H54 (cell line): Measurements from ENCODE around the gene CD7.

Experiments
- DNase-seq: peaks from one replicate; pipeline ENCODE4 v3.0.0; 2011; ENCODE audit warnings: low spot score, mixed read lengths; ENCODE audit not compliant: insufficient read length
- FAIRE-seq: peaks from 3 replicates; lab custom pipeline; 2011; peaks lifted over from hg19 to GRCh38; lab: Jason Lieb, UNC
- POLR2A ChIP-seq: IDR thresholded peaks from 2 replicates; pipeline ENCODE4 v1.6.1; 2011; ENCODE audit warnings: low read depth, mild to moderate bottlenecking, low read length

Gene CD7

DNA sequence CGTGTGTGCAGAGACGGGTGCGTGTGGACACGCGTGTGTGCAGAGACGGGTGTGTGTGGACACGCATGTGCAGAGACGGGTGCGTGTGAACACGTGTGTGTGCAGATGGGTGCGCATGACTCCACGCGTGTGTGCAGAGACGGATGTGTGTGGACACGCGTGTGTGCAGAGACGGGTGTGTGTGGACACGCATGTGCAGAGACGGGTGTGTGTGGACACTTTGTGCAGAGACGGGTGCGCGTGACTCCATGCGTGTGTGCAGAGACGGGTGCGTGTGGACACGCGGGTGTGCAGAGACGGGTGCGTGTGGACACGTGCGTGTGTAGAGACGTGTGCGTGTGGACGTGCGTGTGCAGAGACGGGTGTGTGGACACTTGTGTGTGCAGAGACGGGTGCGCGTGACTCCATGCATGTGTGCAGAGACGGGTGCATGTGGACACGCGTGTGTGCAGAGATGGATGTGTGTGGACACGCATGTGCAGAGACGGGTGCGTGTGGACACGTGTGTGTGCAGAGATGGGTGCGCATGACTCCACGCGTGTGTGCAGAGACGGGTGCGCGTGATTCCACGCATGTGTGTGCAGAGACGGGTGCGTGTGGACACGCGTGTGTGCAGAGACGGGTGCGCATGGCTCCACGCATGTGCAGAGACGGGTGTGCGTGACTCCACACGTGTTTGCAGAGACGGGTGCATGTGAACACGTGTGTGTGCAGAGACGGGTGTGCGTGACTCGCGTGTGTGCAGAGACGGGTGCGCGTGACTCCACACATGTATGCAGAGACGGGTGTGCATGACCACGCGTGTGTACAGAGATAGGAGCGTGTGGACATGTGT lies 1.6 kb upstream of the CD7 start:
- DNase-seq (no peak), FAIRE-seq (no peak)
- no peak for TF ChIP-seq POLR2A

DNA sequence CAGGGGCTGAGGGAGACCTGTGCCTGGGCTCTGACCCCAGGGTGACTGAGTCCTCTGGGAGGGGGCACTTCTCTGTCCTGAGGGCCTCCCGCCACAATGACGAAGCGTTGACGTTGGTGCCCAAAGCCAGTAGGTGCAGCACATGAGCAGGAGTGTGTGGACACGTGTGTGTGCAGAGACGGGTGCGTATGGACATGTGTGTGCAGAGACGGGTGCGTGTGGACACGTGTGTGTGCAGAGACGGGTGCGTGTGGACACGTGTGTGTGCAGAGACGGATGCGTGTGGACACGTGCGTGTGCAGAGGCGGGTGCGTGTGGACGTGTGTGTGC lies 726 bp upstream of the CD7 start:
- TF ChIP-seq POLR2A = no peak
- DNase-seq = no peak
- FAIRE-seq = no peak

DNA sequence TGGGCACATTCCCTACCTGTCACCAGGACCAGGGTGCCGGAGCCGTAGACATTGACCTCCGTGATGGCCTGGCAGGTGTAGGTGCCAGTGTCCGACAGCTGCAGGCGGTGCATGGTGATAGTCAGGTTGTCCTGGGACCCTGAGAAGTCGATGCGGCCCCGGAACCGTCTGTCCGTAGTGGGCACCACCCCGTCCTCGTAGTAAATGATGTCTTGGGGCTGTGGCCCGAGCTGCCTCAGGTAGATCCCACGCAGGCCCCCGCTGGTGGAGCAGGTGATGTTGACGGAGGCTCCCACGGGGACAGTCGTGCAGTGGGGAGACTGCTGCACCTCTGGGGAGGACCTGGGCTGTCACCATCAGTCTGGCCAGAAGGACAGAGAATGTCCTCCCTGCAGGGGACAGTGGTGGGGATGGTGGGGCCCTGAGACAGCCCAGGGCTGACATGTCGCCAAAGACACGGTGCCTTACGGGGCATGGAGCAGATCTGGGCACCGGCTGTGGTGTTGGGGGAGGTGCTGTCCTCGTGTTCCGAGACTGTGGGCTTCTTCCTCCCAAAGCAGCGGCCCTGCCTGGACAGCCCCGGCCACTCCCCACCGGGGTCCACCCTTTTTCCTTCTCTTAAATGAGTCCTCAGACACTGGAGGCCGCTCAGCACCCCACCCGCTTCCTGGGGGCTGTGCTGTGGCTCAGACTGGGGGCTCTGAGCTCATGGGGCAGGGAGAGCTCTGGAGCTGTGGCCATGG lies 586 bp downstream of the CD7 start:
- DNase-seq (no peak), FAIRE-seq (no peak)
- no peak for TF ChIP-seq POLR2A

DNA sequence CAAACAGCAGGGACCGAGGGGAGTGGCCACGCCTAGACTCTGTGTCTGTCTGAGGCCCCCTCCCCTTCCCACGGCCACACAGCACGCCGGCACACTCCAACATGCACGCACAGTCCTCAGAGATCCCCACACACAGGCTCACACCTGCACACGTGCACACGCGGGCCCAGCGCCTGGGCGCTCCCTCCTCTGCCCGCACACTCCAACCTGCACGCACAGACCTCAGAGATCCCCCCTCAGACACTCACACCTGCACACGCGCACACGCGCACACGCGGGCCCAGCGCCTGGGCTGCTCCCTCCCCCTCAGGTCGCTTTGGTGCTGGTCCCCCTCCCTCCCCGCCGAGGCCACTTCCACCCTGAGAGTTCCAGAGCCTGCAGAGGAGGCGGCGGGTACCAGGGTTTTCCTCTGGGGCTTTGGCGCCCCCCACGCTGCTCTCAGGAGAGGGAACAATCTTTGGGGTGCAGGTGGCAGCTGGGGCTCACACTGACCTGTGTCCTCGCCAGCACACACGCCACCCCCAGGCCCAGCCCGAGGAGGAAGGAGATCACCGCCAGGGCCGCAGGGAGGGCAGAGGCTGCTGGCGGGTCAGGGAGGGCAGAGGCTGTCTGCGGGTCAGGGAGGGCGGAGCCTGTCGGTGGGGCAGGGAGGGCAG lies 1.6 kb downstream of the CD7 start:
- FAIRE-seq (no peak), DNase-seq (no peak)
- TF ChIP-seq POLR2A = no peak

DNA sequence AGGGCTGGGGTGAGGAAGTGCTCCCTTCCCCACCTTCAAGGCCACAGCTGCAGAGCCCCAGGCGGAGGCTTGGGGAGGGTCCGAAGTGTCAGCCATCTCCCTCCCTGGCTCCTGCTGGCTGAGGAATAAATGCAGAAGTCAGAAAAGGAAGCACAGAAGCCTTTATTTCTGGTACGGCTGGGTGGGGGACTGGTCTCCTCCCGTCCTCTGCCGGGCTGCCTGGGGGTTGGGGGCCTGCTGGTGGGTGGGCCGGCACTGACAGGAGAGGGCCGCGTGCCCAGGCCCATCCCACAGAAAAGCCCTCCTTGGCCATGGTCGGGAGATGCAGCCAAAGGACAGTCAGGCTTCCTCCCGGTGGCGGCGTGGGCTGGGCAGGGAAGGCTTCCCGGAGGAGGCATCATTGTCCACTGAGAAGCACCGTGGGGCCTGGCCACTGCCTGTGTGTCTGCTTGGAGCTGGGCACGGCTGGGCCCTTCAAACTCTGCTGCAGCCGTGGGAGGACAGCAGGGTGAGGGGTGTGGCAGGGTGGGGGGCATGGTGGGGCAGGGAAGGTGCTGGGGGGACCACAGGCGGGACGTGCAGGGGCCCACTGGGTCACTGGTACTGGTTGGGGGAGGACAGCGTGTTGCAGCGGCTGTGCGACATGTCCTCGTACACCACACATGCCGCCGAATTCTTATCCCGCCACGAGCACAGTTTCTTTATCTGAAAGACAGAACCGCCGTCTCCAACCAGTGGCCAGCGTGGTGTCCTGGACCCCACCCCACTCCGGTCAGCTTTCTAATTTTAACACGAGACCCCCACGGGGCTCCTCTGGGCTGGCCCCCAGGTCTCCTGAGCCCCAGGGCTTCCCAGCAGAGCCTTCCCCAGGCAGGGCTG lies 2.4 kb downstream of the CD7 start:
- no peak for DNase-seq
- TF ChIP-seq POLR2A = no peak
- no peak for FAIRE-seq

DNA sequence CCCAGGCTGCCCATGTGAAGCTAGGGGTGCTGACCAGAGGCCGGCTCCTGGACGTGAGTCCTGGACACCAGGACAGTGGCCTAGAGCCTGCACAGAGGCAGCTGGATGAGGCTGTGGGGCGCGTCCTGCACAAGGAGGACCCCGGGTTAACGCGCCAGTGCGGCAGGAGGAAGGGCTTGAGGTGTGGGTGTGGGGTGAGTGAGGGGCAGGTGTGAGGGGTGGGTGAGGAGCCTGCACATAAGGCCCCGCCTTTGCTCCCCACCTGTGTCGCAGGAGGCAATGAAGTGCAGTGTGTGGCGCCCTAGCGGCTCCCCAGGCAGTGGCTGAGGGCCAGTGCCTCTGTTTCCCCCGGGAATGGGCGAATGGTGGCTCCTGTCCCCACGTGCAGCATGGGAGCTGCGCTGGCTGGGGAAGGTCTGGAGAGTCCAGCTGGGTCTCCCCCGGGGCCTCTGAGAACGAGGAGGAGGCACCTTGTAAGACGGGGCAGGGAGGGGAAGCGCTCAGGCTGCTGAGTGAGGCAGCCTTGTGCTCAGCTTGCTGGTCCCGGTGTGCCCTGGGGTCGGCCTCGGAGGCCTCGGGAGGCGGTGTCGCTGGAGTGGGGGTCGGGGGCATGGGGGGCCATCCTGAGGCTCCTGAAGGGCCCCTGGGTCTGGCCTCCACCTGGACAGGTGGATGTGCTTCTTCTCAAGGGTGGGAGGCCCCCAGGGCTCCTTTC lies 3.2 kb downstream of the CD7 start:
- FAIRE-seq (no peak), DNase-seq (no peak)
- no peak for TF ChIP-seq POLR2A

DNA sequence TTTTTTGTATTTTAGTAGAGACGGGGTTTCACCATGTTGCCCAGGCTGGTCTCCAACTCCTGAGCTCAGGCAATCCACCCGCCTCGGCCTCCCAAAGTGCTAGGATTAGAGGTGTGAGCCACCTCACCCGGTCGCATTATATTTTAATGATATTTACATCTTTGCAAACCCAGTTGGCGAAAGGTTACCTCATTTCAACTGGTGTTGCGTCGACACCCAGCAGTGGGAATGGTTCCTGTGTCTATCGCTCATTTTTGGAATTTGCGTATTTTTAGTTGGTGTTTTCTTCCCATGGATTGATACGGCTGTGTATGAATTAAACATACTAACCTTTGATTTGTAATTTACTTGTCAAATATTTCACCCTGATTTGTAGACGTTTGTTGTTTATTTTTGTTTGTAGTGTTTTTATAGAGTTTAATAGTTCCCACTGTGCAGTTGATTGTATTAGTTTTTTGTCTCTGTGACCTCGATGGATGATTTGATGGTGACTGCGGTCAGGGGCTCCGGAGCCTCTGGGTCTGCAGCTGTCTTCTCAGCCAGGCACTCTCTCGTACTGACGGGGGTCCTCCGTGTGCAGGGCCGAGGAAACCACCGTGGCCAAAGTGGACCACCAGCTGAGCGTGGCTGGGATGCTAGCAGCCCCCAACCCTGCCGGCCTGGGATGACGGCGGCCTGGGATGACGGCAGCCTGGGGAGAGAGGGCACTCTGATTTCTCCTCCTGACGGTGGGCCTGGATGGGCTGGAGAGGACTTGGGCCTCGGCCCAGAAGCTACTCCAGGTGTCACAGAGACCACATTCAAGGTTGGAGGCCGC lies 4.0 kb downstream of the CD7 start:
- no peak for DNase-seq
- FAIRE-seq = no peak
- TF ChIP-seq POLR2A = no peak

DNA sequence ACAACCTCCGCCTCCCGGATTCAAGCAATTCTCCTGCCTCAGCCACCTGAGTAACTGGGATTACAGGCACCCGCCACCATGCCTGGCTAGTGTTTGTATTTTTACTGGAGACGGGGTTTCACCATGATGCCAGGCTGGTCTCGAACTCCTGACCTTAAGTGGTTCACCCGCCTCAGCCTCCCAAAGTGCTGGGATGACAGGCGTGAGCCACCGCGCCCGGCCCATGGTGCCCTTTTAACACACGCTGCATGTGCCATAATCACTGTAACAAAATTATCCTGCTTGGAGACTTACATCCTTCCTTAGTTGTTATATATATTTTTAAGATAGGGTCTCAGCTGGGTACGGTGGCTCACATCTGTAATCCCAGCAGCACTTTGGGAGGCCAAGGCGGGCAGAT lies 5.4 kb downstream of the CD7 start:
- DNase-seq (no peak), FAIRE-seq (no peak)
- no peak for TF ChIP-seq POLR2A

DNA sequence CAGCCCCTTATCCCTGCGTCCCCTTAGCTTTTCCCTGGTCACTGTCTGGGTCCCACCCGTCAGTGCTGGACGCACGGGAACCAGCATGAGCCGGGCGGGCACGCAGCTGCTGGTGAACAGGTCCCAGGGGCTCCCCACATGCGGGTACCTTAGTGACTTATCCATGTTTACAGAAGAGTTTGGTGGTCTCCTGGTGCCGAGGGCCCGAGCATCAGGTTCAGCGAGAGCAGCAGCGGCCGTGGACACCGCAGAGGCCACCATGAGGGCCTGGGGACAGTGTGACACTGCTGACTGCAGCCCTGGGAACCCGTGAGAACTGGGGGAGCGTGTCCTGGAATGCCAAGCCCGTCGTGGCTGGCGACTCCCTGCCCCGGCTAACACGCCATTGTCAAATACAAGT lies 6.5 kb downstream of the CD7 start:
- no peak for FAIRE-seq
- TF ChIP-seq POLR2A = no peak

DNA sequence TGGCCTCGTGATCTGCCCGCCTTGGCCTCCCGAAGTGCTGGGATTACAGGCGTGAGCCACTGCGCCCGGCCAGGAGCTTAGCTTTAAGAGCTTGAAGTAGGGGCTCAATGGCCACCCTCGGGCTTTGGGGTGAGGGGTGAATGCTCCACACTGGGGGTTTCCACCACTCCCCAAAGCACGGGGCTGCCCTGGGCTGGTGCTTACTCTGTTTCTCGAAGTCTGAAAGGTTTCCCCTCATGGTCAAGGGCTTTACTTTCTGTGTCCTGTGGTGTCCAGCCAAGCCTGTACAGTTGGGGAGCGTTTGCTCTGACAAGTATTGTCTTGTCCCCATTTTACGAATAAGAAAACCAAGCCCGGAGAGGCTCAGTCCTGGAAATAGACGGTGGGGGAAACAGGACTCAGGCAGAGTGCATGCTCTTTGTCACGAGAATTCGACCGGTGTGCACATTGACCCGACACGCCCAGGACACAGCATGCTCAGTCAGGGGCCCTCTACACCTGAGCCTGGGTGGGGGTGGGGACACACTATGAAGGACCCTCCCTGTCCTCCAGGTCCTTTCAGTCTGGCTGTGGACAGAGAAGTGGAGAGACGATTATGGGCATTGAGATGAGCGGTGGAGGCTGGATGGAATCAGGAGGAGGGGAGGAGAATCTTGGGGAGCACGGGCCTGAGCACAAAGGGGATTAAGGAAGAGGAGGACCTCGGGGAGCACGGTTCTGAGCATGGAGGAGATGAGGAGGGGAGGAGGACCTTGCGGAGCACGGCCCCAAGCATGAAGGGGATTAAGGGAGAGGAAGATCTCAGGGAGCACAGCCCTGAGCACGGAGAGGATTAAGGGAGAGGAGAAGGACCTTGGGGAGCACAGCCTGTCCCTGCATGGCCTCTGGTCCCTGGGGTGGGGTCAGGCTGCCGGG lies 7.5 kb downstream of the CD7 start:
- TF ChIP-seq POLR2A = no peak
- FAIRE-seq (no peak), DNase-seq (no peak)

More for the DNA sequence above, 6.5 kb downstream of the CD7 start:
- no peak for DNase-seq

DNA sequence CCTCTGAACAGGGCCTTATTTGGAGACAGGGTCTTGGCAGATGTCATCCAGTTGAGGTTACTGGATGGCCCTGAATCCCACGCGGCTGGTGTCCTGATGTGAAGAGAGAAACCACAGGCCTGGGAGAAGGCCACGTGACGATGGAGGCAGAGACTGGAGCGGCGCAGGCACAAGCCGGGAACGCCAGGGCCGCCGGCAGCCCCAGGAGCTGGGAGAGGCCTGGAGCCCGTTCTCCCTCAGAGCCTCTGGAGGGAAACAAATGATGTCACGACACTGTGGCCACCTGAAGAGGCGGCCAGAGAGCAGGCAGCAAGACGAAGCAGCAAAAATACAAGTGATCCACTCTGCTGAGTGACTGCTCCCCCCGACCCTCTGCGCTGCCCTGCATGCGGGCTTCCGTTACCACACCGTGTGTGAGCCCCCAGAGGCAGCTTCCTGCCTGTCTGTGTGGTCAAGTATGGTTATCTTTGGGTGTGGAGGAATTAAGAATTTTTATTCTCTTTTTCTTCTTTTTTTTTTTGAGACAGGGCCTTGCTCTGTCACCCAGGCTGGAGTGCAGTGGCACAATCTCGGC lies 11.6 kb downstream of the CD7 start:
- FAIRE-seq (no peak), DNase-seq (no peak)
- no peak for TF ChIP-seq POLR2A
